Upper lobe of right lung (tissue), 1 donor: Measurements from ENCODE around the gene TLE1. TPM values are rescaled to one million over a fixed set of nuclear protein-coding genes. Genes with fewer than 3 reads are reported as not detected.
"Not testable (repeated sequence)": the region's sequence is repeated elsewhere in the genome, so short reads cannot be mapped to it uniquely, and the experiment has no call there.

Experiments
- ATAC-seq: fragments of 200-7000 bp; cut with Tn5 transposase; one replicate; pipeline ENCODE4 v1.9.1; 2020; ENCODE audit warnings: mild to moderate bottlenecking, moderate library complexity
- DNase-seq: peaks from one replicate; pipeline ENCODE4 v3.0.0-alpha.2; 2020
- H3K27ac ChIP-seq: fragments of 200-600 bp; one replicate; pipeline ENCODE4 v1.8.0; 2022
- H3K27me3 ChIP-seq: fragments of 200-600 bp; one replicate; pipeline ENCODE4 v1.8.0; 2022; ENCODE audit warnings: mild to moderate bottlenecking
- H3K36me3 ChIP-seq: fragments of 200-600 bp; one replicate; pipeline ENCODE4 v1.8.0; 2022
- H3K4me1 ChIP-seq: fragments of 200-600 bp; one replicate; pipeline ENCODE4 v1.8.0; 2022
- H3K4me3 ChIP-seq: fragments of 200-600 bp; one replicate; pipeline ENCODE4 v1.8.0; 2022; ENCODE audit warnings: mild to moderate bottlenecking
- H3K9me3 ChIP-seq: fragments of 200-600 bp; one replicate; pipeline ENCODE4 v1.8.0; 2022
- CTCF ChIP-seq: fragments of 200-600 bp; IDR thresholded peaks from one replicate; pipeline ENCODE4 v1.8.0; 2022; ENCODE audit warnings: antibody characterized with exemption
- intact Hi-C: fragments of 100-400 bp; cut with DNase I; formaldehyde crosslinking; loops from one replicate; pipeline ENCODE4 v1.11.0; 2022
- total RNA-seq: library from RNA; stranded (reverse); fragmentation: NEBNext Ultra II Directional; extraction: Animal tissue kit (Norgen Biotek cat#: 25700); gene quantifications from one replicate; pipeline ENCODE4 v1.2.1, GENCODE V29; 2021
- donor health status: DM: no; HTN: yes; CAD: no; lungs with severe emphysema.

TLE1 gene
- total RNA-seq, 1 donor from 2014 or later, result 19.2 TPM

- Histone ChIP-seq H3K36me3 (peaks cover 18% of the 10 kb centered on the region), H3K9me3 (no peaks in the 10 kb centered on the region), H3K4me1 (no peaks in the 10 kb centered on the region), H3K4me3 (no peak overlapping the region), H3K27me3 (no peaks in the 10 kb centered on the region), H3K27ac (no peak overlapping the region)
- intact Hi-C loops, result no loop called here
- TF ChIP-seq CTCF, result no peak
- no peak for DNase-seq
- ATAC-seq, result peak; percentile 61
These were observed 79.3 kb downstream of the TLE1 start for GRCh38 chr9:81609782-81610739.

- no peak overlapping the region for H3K27ac ChIP-seq
- no peak overlapping the region for H3K4me3 ChIP-seq
- DNase-seq (no peak), ATAC-seq (no peak)
- no peaks in the 10 kb centered on the region for H3K4me1 ChIP-seq
- H3K27me3 ChIP-seq, result no peaks in the 10 kb centered on the region
- intact Hi-C loops, result no loop called here
- H3K36me3 ChIP-seq, result peaks cover 18% of the 10 kb centered on the region
- no peaks in the 10 kb centered on the region for H3K9me3 ChIP-seq
- TF ChIP-seq CTCF, result no peak
These were observed 81.1 kb downstream of the TLE1 start for GRCh38 chr9:81608289-81608657.

GRCh38 chr9:81607593-81608288, 81.6 kb downstream of the TLE1 start:
- no peak for TF ChIP-seq CTCF
- no peak for ATAC-seq
- H3K9me3 ChIP-seq, result no peaks in the 10 kb centered on the region
- intact Hi-C loops, result no loop called here
- H3K4me3 ChIP-seq, result no peak overlapping the region
- H3K4me1 ChIP-seq, result no peaks in the 10 kb centered on the region
- no peaks in the 10 kb centered on the region for H3K27me3 ChIP-seq
- no peak overlapping the region for H3K27ac ChIP-seq
- H3K36me3 ChIP-seq, result peaks cover 18% of the 10 kb centered on the region
- no peak for DNase-seq

- intact Hi-C loops, H3K27me3 ChIP-seq, DNase-seq, H3K9me3 ChIP-seq, H3K27ac ChIP-seq, ATAC-seq, H3K4me3 ChIP-seq, H3K4me1 ChIP-seq: not testable (repeated sequence)
- H3K36me3 ChIP-seq, result peaks cover 11% of the 10 kb centered on the region
These were observed 83.1 kb downstream of the TLE1 start for GRCh38 chr9:81606261-81606660.

- Histone ChIP-seq H3K9me3 (no peaks in the 10 kb centered on the region), H3K4me1 (no peaks in the 10 kb centered on the region), H3K27ac (no peak overlapping the region), H3K4me3 (no peak overlapping the region), H3K27me3 (no peaks in the 10 kb centered on the region), H3K36me3 (peaks cover 11% of the 10 kb centered on the region)
- intact Hi-C loops, result no loop called here
- DNase-seq (no peak), ATAC-seq (peak; percentile 95)
- TF ChIP-seq CTCF, result no peak
These were observed 84.1 kb downstream of the TLE1 start for GRCh38 chr9:81605170-81605670.
